ENCODE measurements around the gene OSBPL3.

Gene OSBPL3

GRCh38 chr7:24756545-24757352 lies 223.2 kb downstream of the OSBPL3 start (continued):
- TF ChIP-seq ZNF221 (tag by site-specific recombination; IDR thresholded peaks at IDR 0.05; ENCODE audit: borderline replicate concordance) (no peak), YY2 (tag by site-specific recombination; IDR thresholded peaks at IDR 0.05) (no peak), ZBTB8A (tag by site-specific recombination; IDR thresholded peaks at IDR 0.05) (peak; percentile 74), KLF16 (tag by site-specific recombination; IDR thresholded peaks at IDR 0.05) (peak; percentile 54; the same call in 1 of the 2 replicates), ZNF214 (tag by site-specific recombination; IDR thresholded peaks at IDR 0.05; ENCODE audit: borderline replicate concordance) (no peak), GLI4 (tag by site-specific recombination; IDR thresholded peaks at IDR 0.05) (no peak), ZNF639 (tag by site-specific recombination; IDR thresholded peaks at IDR 0.05) (no peak), ZNF155 (tag by site-specific recombination; IDR thresholded peaks at IDR 0.05) (no peak), ZNF549 (tag by site-specific recombination; IDR thresholded peaks at IDR 0.05) (no peak), ZNF366 (tag by site-specific recombination; conservative IDR thresholded peaks at IDR 0.05) (no peak), KLF1 (tag by site-specific recombination; IDR thresholded peaks at IDR 0.05) (0 out of 2 replicates have a peak, but pooled peaks have one; percentile 14), ZBTB26 (tag by site-specific recombination; optimal IDR thresholded peaks at IDR 0.05) (peak; percentile 81), ZNF133 (tag by site-specific recombination; IDR thresholded peaks at IDR 0.05) (no peak), ZBTB48 (tag by site-specific recombination; IDR thresholded peaks at IDR 0.05) (no peak), REST (tag by site-specific recombination; IDR thresholded peaks at IDR 0.05) (no peak), ZNF324 (tag by site-specific recombination; IDR thresholded peaks at IDR 0.05) (no peak), ZNF416 (tag by site-specific recombination; IDR thresholded peaks at IDR 0.05) (no peak), GLIS2 (tag by site-specific recombination; IDR thresholded peaks at IDR 0.05) (peak; percentile 58; the same call in 1 of the 2 replicates), ZNF600 (tag by site-specific recombination; IDR thresholded peaks at IDR 0.05) (peak; percentile 48; the same call in 1 of the 2 replicates), ZNF510 (tag by site-specific recombination; IDR thresholded peaks at IDR 0.05; ENCODE audit: insufficient replicate concordance) (no peak), ZFP69B (tag by site-specific recombination; IDR thresholded peaks at IDR 0.05) (no peak), ZNF132 (tag by site-specific recombination; IDR thresholded peaks at IDR 0.05; ENCODE audit: borderline replicate concordance) (no peak), ZNF521 (tag by site-specific recombination; IDR thresholded peaks at IDR 0.05) (no peak), SP7 (tag by site-specific recombination; IDR thresholded peaks at IDR 0.05) (0 out of 2 replicates have a peak, but pooled peaks have one; percentile 14)
- TF ChIP-seq, protein P1, sequence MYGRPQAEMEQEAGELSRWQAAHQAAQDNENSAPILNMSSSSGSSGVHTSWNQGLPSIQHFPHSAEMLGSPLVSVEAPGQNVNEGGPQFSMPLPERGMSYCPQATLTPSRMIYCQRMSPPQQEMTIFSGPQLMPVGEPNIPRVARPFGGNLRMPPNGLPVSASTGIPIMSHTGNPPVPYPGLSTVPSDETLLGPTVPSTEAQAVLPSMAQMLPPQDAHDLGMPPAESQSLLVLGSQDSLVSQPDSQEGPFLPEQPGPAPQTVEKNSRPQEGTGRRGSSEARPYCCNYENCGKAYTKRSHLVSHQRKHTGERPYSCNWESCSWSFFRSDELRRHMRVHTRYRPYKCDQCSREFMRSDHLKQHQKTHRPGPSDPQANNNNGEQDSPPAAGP (tag by site-specific recombination; IDR thresholded peaks at IDR 0.05): 0 out of 2 replicates have a peak, but pooled peaks have one; percentile 23
- TF ChIP-seq, protein P2, sequence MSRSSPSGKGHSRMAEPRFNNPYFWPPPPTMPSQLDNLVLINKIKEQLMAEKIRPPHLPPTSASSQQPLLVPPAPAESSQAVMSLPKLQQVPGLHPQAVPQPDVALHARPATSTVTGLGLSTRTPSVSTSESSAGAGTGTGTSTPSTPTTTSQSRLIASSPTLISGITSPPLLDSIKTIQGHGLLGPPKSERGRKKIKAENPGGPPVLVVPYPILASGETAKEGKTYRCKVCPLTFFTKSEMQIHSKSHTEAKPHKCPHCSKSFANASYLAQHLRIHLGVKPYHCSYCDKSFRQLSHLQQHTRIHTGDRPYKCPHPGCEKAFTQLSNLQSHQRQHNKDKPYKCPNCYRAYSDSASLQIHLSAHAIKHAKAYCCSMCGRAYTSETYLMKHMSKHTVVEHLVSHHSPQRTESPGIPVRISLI (tag by site-specific recombination; IDR thresholded peaks at IDR 0.05): no peak
- TF ChIP-seq, protein P3, sequence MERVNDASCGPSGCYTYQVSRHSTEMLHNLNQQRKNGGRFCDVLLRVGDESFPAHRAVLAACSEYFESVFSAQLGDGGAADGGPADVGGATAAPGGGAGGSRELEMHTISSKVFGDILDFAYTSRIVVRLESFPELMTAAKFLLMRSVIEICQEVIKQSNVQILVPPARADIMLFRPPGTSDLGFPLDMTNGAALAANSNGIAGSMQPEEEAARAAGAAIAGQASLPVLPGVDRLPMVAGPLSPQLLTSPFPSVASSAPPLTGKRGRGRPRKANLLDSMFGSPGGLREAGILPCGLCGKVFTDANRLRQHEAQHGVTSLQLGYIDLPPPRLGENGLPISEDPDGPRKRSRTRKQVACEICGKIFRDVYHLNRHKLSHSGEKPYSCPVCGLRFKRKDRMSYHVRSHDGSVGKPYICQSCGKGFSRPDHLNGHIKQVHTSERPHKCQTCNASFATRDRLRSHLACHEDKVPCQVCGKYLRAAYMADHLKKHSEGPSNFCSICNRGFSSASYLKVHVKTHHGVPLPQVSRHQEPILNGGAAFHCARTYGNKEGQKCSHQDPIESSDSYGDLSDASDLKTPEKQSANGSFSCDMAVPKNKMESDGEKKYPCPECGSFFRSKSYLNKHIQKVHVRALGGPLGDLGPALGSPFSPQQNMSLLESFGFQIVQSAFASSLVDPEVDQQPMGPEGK (tag by site-specific recombination; IDR thresholded peaks at IDR 0.05): peak; percentile 81

All from HEK293 (cell line).